Spleen (tissue), 7 donors: ENCODE data around the gene OXA1L.

Experiments
- POLR2A ChIP-seq, 3 donors: fragments of 450-650 bp; IDR thresholded peaks; one replicate each; pipeline ENCODE4 v1.5.1; 2017; ENCODE audit warnings: antibody characterized with exemption in 3 of 3, mild to moderate bottlenecking in 1 of 3
- TF ChIP-seq, protein P1 (sequence below), 11 experiments: fragments of 200-600 bp in 7 of 11; fragments of 450-650 bp in 4 of 11; sonication (generic) in 4 of 11; IDR thresholded peaks in 8 of 11; conservative IDR thresholded peaks in 3 of 11; 1 replicate in 7 of 11; 2 replicates in 4 of 11; pipeline versions ENCODE4 v1.4.0 to v1.8.0; 2016 to 2021; ENCODE audit warnings: antibody characterized with exemption in 11 of 11, inconsistent platforms in 4 of 11, mild to moderate bottlenecking in 1 of 11
- donor health status: DM: no; HTN: no; CAD: no; lungs with moderate emphysema.
- donor health status: DM: no; HTN: no; CAD: no.
- donor health status: DM: no; HTN: no; CAD: no.

DNA sequence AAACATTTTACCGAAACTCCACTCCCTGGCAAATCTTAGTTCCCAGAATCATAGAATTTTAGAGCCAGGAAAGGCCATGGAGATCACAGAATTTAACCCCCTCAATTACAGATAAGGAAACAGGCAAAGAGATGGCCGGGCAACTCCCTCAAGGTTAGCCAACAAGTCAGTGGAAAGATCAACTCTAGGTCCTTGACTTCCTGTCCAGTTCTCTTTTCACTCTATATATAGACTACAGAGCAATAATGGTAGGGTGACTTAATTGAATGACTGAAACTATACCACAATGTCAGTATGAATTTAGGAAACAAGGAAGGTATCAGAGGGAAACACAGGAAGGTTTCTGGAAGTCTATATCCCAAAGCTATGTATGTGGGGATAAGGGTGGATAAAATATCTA lies 11.6 kb downstream of the OXA1L start:
- TF ChIP-seq, protein P1, sequence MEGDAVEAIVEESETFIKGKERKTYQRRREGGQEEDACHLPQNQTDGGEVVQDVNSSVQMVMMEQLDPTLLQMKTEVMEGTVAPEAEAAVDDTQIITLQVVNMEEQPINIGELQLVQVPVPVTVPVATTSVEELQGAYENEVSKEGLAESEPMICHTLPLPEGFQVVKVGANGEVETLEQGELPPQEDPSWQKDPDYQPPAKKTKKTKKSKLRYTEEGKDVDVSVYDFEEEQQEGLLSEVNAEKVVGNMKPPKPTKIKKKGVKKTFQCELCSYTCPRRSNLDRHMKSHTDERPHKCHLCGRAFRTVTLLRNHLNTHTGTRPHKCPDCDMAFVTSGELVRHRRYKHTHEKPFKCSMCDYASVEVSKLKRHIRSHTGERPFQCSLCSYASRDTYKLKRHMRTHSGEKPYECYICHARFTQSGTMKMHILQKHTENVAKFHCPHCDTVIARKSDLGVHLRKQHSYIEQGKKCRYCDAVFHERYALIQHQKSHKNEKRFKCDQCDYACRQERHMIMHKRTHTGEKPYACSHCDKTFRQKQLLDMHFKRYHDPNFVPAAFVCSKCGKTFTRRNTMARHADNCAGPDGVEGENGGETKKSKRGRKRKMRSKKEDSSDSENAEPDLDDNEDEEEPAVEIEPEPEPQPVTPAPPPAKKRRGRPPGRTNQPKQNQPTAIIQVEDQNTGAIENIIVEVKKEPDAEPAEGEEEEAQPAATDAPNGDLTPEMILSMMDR (IDR thresholded peaks at IDR 0.05 in 8 of 11, conservative IDR thresholded peaks at IDR 0.05 in 3 of 11) = no peak
- TF ChIP-seq POLR2A (IDR thresholded peaks at IDR 0.05) = no peak
